ENCODE results near the gene EFCAB13.
"Not testable (repeated sequence)": the region's sequence is repeated elsewhere in the genome, so short reads cannot be mapped to it uniquely, and the experiment has no call there.

Gene EFCAB13

DNA sequence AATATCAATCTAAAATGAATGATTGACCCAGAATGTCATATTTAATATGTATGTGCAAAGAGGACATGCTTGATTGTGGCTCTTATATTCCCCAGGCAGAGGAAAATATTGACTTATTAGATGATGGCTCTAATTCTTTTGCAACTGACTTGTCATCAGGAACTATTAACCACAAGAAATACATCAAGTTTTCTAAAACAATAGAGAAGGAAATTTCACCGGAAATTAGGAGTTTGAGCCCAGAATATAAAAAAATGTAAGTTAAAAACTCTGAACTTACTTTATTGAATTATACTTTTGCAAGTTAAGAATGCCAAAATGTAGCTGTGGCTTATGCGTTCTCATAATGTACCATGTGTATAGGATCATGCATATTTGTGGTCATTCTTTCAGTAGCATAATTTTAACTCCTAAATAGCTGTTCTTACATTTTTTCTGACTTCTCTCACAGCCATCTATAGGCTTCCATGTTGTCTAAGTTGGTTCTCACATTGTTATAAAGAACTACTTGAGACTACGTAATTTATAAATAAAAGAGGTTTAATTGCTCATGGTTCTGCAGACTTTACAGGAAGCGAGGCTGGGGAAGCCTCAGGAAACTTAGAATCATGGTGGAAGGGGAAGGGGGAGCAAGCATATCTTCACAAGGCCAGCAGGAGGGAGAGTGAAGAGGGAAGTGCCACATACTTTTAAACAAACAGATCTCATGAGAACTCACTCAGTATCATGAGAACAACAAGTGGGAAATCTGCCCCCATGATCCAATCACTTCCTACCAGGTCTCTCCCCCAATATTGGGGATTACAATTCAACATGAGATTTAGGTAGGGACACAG lies 11.6 kb downstream of the EFCAB13 start:
- DNase-seq: no peak

DNA sequence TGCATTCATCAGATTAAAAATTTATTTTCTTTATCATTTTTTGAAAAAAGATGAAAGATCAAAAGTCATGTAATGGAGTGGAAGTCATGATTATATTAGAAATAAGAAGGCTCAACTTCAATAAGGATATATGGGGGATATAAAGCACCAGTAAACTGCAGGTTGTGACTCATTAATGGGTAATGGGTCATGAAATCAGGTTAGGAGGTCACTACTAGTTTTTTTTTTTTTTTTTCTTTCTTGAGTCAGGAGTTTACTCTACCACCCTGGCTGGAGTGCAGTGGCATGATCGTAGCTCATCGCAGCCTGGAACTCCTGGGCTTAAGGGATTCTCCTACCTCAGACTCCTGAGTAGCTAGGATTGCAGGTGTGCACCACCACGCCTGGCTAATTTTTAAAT lies 14.3 kb downstream of the EFCAB13 start:
- no peak for DNase-seq

GRCh38 chr17:47352848-47353247 lies 29.1 kb downstream of the EFCAB13 start:
- no peak for DNase-seq

- DNase-seq: no peak
Observed at GRCh38 chr17:47358652-47359051, 34.9 kb downstream of the EFCAB13 start.

- no peak for DNase-seq
Observed at GRCh38 chr17:47363171-47363570, 39.4 kb downstream of the EFCAB13 start.

GRCh38 chr17:47367257-47367656 lies 43.5 kb downstream of the EFCAB13 start:
- DNase-seq: no peak

GRCh38 chr17:47368262-47368661 lies 44.5 kb downstream of the EFCAB13 start:
- no peak for DNase-seq

GRCh38 chr17:47370899-47371298 lies 47.1 kb downstream of the EFCAB13 start:
- DNase-seq: not testable (repeated sequence)

DNA sequence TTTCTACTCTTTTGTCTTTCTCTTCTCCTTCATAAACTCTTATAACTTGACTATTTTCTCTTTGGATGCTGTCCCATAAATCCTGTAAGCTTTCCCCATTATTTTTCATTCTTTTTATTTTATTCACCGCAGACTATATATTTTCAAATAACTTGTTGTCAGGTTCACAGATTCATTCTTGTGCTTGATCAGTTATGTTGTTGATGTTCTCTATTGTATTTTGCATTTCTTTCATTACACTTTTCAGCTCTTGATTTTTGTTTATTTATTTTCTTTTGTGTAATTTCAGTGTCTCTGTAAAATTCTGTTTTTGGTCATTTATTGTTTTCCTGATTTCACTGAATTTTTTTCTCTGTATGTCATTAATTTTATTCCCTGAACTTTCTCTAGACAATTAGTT lies 49.2 kb downstream of the EFCAB13 start:
- DNase-seq: no peak

GRCh38 chr17:47376247-47376646 lies 52.5 kb downstream of the EFCAB13 start:
- DNase-seq: no peak

DNA sequence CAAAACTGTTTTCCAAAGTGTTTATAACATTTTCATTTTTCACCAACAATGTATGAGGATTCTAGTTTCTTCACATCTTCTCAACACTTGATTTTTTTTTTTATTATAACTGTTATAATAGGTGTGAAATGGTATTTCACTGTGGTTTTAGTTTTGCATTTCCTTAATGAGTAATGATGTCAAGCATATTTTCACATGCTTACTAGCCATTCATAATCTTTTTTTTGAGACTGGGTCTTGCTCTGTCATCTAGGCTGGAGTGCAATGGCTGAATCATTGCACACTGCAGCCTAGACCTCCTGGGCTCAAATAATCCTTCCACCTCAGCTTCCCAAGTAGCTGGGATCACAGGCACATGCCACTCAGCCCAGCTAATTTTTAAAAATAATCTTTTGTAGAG lies 65.1 kb downstream of the EFCAB13 start:
- no peak for DNase-seq

DNA sequence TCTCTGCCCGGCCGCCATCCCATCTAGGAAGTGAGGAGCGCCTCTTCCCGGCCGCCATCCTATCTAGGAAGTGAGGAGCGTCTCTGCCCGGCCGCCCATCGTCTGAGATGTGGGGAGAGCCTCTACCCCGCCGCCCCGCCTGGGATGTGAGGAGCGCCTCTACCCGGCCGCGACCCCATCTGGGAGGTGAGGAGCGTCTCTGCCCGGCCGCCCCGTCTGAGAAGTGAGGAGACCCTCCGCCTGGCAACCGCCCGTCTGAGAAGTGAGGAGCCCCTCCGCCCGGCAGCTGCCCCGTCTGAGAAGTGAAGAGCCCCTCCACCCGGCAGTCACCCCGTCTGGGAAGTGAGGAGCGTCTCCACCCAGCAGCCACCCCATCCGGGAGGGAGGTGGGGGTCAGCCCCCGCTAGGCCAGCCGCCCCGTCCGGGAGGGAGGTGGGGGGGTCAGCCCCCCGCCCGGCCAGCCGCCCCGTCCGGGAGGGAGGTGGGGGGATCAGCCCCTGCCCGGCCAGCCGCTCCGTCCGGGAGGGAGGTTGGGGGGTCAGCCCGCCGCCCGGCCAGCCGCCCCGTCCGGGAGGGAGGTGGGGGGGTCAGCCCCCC lies 73.9 kb downstream of the EFCAB13 start:
- DNase-seq: not testable (repeated sequence)

- DNase-seq: no peak
Observed at GRCh38 chr17:47400333-47400732, 76.6 kb downstream of the EFCAB13 start.

GRCh38 chr17:47401100-47401499 lies 77.3 kb downstream of the EFCAB13 start:
- DNase-seq: no peak

GRCh38 chr17:47404006-47404405 lies 80.3 kb downstream of the EFCAB13 start:
- DNase-seq: no peak

DNA sequence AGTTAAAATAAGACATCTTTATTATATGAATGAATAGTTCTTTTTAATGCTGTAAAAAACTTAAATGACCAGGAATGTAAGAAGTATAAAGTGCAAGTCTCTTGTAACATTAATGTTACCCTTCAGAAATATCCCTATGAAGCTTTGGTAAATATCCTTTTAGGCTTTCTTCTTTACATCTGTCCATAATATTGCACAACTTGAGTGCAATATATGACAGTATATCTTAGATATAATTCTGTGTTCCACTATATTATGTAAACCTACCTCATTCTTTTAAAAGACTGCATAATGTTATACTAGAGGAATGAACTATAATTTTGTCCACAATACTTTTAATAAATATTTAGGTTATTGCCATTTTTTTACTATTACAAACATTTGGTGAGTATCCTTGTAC lies 81.1 kb downstream of the EFCAB13 start:
- no peak for DNase-seq

DNA sequence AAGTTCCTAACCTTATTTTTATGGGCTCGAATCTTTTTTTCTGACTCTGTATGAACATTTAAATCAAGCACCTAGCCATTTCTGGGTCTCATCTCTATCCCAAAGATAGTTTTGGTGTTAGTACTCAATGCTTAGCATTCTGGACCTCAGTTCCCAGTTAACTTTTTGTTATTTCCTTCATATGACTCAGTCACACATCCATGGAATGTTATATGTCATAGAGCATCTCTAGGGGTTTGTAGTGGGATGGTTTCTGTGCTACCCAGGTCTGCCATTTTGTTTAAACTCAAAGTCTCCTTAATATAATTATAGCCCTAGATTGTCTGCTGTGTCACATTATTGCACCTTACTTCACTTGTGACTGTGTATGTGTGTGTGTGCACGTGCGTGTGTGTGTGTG lies 90.1 kb downstream of the EFCAB13 start:
- DNase-seq: no peak

GRCh38 chr17:47414612-47415011 lies 90.9 kb downstream of the EFCAB13 start:
- DNase-seq: no peak

- DNase-seq: no peak
Observed at GRCh38 chr17:47423406-47424295, 99.9 kb downstream of the EFCAB13 start.

DNA sequence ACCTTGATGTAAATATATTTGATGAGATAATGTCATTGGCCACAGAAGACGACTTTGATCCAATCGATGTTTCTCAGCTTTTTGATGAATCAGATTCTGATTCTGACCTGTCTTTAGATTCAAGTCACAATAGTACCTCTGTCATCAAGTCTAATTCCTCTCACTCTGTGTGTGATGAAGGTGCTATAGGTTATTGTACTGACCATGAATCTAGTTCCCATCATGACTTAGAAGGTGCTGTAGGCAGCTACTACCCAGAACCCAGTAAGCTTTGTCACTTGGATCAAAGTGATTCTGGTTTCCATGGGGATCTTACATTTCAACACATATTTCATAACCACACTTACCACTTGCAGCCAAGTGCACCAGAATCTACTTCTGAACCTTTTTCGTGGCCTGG lies 101.5 kb downstream of the EFCAB13 start:
- DNase-seq: not testable (repeated sequence)

DNA sequence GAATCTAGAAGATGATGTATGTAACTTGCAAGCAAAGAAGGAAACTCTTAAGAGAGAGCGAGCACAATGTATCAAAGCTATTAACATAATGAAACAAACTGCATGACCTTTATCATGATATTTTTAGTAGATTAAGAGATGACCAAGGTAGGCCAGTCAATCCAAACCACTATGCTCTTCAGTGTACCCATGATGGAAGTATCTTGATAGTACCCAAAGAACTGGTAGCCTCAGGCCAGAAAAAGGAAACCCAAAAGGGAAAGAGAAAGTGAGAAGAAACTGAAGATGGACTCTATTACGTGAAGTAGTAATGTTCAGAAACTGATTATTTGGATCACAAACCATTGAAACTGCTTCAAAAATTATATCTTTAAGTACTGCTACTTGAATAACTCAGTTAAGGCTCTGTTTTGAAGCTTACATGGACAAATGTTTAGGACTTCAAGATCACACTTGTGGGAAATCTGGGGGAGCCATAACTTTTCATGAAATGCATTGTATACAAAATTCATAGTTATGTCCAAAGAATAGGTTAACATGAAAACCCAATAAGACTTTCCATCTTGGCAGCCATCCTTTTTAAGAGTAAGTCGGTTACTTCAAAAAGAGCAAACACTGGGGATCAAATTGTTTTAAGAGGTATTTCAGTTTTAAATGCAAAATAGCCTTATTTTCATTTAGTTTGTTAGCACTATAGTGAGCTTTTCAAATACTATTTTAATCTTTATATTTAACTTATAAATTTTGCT lies 102.3 kb downstream of the EFCAB13 start:
- DNase-seq: not testable (repeated sequence)

GRCh38 chr17:47427985-47428384 lies 104.2 kb downstream of the EFCAB13 start:
- DNase-seq: no peak

- not testable (repeated sequence) for DNase-seq
Observed at GRCh38 chr17:47432240-47432639, 108.5 kb downstream of the EFCAB13 start.

Data from CD4-positive, alpha-beta T cell treated with Interleukin-15 for 1 hour (primary cell).